Measurements from ENCODE around the gene ATP8B2. TPM values are rescaled to one million over a fixed set of nuclear protein-coding genes. Genes with fewer than 3 reads are reported as not detected.

ATP8B2 gene
- total RNA-seq, 4 donors from 2014 or later, result 107 to 175 (median 131) TPM

DNA sequence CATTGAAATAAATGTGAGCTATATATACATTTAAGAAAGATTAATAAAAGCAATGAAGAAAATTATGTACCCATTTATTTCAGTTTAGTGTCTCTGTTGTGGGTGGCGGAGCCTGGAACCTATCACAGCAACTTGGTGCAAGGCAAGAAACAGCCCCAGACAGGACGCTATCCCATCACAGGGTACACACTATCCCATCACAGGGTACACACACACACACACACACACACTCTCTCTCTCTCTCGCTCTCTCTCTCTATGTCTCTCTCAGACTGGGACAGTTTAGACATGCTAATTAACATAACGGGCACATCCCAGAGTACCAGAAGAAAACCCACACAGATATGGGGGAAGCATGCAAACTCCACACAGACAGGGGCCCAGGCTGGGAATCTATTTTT, 73.4 kb downstream of the ATP8B2 start:
- Histone ChIP-seq H3K4me3 (no peak overlapping the region), H3K27me3 (no peaks in the 10 kb centered on the region), H3K9me3 (no peaks in the 10 kb centered on the region), H3K36me3 (no peaks in the 10 kb centered on the region), H3K27ac (no peak overlapping the region), H3K4me1 (no peaks in the 10 kb centered on the region)
- ATAC-seq, result no peak
- TF ChIP-seq EP300 (IDR thresholded peaks at IDR 0.05), result no peak
- TF ChIP-seq POLR2A (IDR thresholded peaks at IDR 0.05), result no peak
- TF ChIP-seq CTCF (IDR thresholded peaks at IDR 0.05), result no peak
- no peak for TF ChIP-seq POLR2AphosphoS5 (IDR thresholded peaks at IDR 0.05)
- 90 to 94% methylated on average over 2 to 4 of the region's 4 CpGs for WGBS, 2 donors (ENCODE audit: low coverage in 1 of 2)

DNA sequence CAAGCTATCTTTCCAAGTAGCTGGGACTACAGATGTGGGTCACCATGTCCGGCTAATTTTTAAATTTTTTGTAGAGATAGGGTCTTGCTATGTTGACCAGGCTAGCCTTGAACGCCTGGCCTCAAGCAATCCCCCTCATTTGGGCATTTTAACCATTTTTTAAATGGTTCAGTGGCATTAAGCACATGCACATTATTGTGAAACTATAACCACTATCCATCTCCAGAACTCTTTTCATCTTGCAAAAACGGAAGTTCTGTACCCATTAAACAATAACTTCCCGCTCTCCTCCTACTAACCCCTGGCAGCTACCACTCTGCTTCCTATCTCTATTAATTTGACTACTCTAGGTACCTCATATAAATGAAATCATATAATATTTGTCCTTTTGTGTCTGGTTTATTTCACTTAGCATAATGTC, 75.1 kb downstream of the ATP8B2 start:
- H3K27me3 ChIP-seq, result no peaks in the 10 kb centered on the region
- H3K4me3 ChIP-seq, result no peak overlapping the region
- peaks cover 0 to 9% (median 3%) of the 10 kb centered on the region in 3 donors for H3K4me1 ChIP-seq
- WGBS, 2 donors (ENCODE audit: low coverage in 1 of 2), result 72 to 89% methylated on average over 3 to 4 of the region's 4 CpGs
- H3K27ac ChIP-seq, result no peak overlapping the region
- no peak for ATAC-seq
- TF ChIP-seq CTCF (IDR thresholded peaks at IDR 0.05) (no peak), POLR2A (IDR thresholded peaks at IDR 0.05) (no peak), POLR2AphosphoS5 (IDR thresholded peaks at IDR 0.05) (no peak), EP300 (IDR thresholded peaks at IDR 0.05) (no peak)
- H3K36me3 ChIP-seq, result no peaks in the 10 kb centered on the region
- no peaks in the 10 kb centered on the region for H3K9me3 ChIP-seq

Small RNA genes lying within 50 kb of the gene (small RNA-seq; reads per million reads assigned to genes)
- gene RF00273 (0 to 0.13 (median 0.06) reads per million in 4 donors), gene RNU6-121P (0 reads per million in 4 donors), gene RNU6-239P (0 reads per million in 4 donors), gene RNU7-57P (0 reads per million in 4 donors)

Other genes starting within 250 kb of the ATP8B2 start
- not detected for gene NUP210L, start 170.5 kb upstream of the ATP8B2 start, total RNA-seq
- 100 to 1,000 TPM in 3 of 4 donors, 10 to 100 TPM in 1; 95.9 to 275 (median 151) TPM for gene TPM3, start 133.4 kb upstream of the ATP8B2 start, total RNA-seq
- not detected for gene CFAP141, start 119.2 kb upstream of the ATP8B2 start, total RNA-seq
- gene UBAP2L, start 104.6 kb upstream of the ATP8B2 start, total RNA-seq, result 10 to 100 TPM; 71.6 to 79.9 (median 75.1) TPM
- 100 to 1,000 TPM in 3 of 4 donors, 10 to 100 TPM in 1; 86.7 to 128 (median 120) TPM for gene HAX1, start 52.9 kb upstream of the ATP8B2 start, total RNA-seq
- 1 to 10 TPM in 1 of 4 donors, under 1 TPM in 1, not detected in 2; 0.12 to 1.1 TPM for gene AQP10, start 4.4 kb upstream of the ATP8B2 start, total RNA-seq
- 10 to 100 TPM; 44.7 to 59.4 (median 55.5) TPM for gene IL6R, start 79.8 kb downstream of the ATP8B2 start, total RNA-seq
- gene TDRD10, start 176.7 kb downstream of the ATP8B2 start, total RNA-seq, result 1 to 10 TPM; 1.4 to 3.3 (median 2.8) TPM
- 10 to 100 TPM in 3 of 4 donors, 1 to 10 TPM in 1; 7.2 to 13.9 (median 11.7) TPM for gene SHE, start 176.9 kb downstream of the ATP8B2 start, total RNA-seq
- 10 to 100 TPM; 27.4 to 39.7 (median 32.2) TPM for gene UBE2Q1, start 233.1 kb downstream of the ATP8B2 start, total RNA-seq
- gene CHRNB2, start 242.3 kb downstream of the ATP8B2 start, total RNA-seq, result under 1 TPM in 3 of 4 donors, not detected in 1; 0.08 to 0.45 (median 0.13) TPM